Measurements from ENCODE around the gene C4BPA.

Gene C4BPA

DNA sequence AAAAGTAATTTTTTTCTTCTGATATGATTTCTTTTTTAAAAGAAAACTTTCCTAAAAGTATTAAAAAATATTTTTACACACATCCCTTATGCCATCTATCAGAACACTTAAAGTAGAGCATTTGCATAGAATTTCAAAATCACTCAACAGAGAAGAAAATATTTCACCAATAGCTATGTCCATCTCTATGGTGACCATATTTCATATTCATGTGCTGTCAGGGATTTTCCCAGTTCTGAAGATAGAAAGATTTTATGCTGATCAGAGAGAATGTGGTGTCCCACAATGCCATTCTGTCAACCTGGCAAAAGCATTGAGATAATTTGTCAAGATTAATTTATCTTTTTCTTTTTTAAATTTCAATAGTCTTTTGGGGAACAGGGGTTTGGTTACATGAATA, 87.0 kb downstream of the C4BPA start:
- DNase-seq (ENCODE audit: low spot score), result no peak

DNA sequence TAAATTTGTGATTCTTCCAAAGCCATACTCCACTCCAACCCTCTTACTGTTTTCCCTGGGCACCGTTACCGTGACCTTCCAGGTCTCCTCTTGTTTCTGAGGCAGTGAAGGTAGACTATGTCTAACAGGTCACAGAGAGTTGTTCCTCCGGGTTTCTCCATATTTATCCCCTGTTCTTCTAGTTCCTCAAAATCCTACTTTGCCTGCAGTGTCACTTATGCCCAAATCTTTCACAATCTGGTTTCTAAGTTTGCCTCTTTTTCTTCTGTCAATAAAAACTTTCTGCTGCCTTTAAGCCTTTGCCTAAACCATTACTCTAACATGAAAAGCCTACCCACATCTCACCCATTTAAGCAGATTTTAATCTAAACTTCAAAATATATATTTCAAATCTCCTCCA, 87.7 kb downstream of the C4BPA start:
- DNase-seq (ENCODE audit: low spot score), result no peak

DNA sequence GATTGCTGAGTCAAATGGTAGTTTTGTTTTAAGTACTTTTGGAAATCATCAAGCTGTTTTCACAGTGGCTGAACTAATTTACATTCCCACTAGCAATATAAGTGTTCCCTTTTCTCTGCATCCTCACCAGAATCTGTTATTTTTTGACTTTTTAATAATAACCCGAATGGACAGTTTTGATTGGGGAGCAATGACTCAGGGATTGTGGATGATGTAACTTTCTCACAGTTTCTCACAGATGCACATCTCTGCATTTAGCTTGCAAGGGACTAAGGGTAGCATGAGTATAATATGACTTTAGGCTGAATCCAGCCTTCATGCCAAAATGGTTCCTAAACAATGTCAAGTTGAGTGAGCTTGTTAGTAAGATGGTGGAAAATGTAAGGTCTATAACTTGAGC, 90.2 kb downstream of the C4BPA start:
- no peak for DNase-seq (ENCODE audit: low spot score)
